Measurements from ENCODE around the gene FBRSL1. TPM values are rescaled to one million over a fixed set of nuclear protein-coding genes. Genes with fewer than 3 reads are reported as not detected.

The FBRSL1 gene
- total RNA-seq, 1 experiment from 2014 or later: 45.3 TPM

- DNase-seq (no peak), ATAC-seq (no peak)
- no peak for TF ChIP-seq EZH2phosphoT487 (IDR thresholded peaks at IDR 0.05; ENCODE audit: borderline replicate concordance, low read length)
- TF ChIP-seq CTCF (conservative IDR thresholded peaks at IDR 0.05; ENCODE audit: low read depth, low read length): 0 out of 2 replicates have a peak, but pooled peaks have one; percentile 28
- Histone ChIP-seq H3F3A (ENCODE audit: low read length, unreplicated experiment) (no peaks in the 10 kb centered on the region), H3K27ac (ENCODE audit: low read length) (no peak overlapping the region), H2AFZ (ENCODE audit: low read length) (no peak overlapping the region), H3K9me2 (replicated peaks; ENCODE audit: low read length) (no peaks in the 10 kb centered on the region), H3K9me3 (ENCODE audit: low read length) (no peaks in the 10 kb centered on the region), H3K4me2 (ENCODE audit: low read length) (no peak overlapping the region), H3K27me3 (ENCODE audit: low read length) (no peaks in the 10 kb centered on the region), H3K9ac (ENCODE audit: low read length) (no peak overlapping the region), H3K79me2 (ENCODE audit: low read length) (peaks cover 51% of the 10 kb centered on the region), H3K36me3 (ENCODE audit: low read depth, low read length) (peaks cover 4% of the 10 kb centered on the region; the same call in 1 of the 2 replicates), H3K4me1 (ENCODE audit: insufficient read depth, low read length) (peaks cover 18% of the 10 kb centered on the region), H4K20me1 (ENCODE audit: low read length) (peaks cover 49% of the 10 kb centered on the region), H3K4me3 (ENCODE audit: low read length) (no peak overlapping the region)
- ChIA-PET POLR2A (ENCODE audit: unreplicated experiment) (no interaction called here), CTCF (no interaction called here)
- BruUV-seq (replicated peaks): no TSS peak
- intact Hi-C loops (cut with micrococcal nuclease): no loop called here
Measured at GRCh38 chr12:132507656-132508490, 17.9 kb downstream of the FBRSL1 start.

GRCh38 chr12:132508491-132508740 lies 18.5 kb downstream of the FBRSL1 start:
- Histone ChIP-seq H3K36me3 (ENCODE audit: low read depth, low read length) (peaks cover 4% of the 10 kb centered on the region; the same call in 1 of the 2 replicates), H3K79me2 (ENCODE audit: low read length) (peaks cover 46% of the 10 kb centered on the region), H3K27me3 (ENCODE audit: low read length) (no peaks in the 10 kb centered on the region), H3K9me2 (replicated peaks; ENCODE audit: low read length) (no peaks in the 10 kb centered on the region), H2AFZ (ENCODE audit: low read length) (no peak overlapping the region), H3K27ac (ENCODE audit: low read length) (no peak overlapping the region), H3F3A (ENCODE audit: low read length, unreplicated experiment) (no peaks in the 10 kb centered on the region), H3K4me1 (ENCODE audit: insufficient read depth, low read length) (peaks cover 13% of the 10 kb centered on the region), H3K9ac (ENCODE audit: low read length) (no peak overlapping the region), H4K20me1 (ENCODE audit: low read length) (peaks cover 43% of the 10 kb centered on the region), H3K4me3 (ENCODE audit: low read length) (no peak overlapping the region), H3K9me3 (ENCODE audit: low read length) (no peaks in the 10 kb centered on the region), H3K4me2 (ENCODE audit: low read length) (no peak overlapping the region)
- ChIA-PET CTCF (no interaction called here), POLR2A (ENCODE audit: unreplicated experiment) (no interaction called here)
- BruUV-seq (replicated peaks): no TSS peak
- no peak for TF ChIP-seq CTCF (conservative IDR thresholded peaks at IDR 0.05; ENCODE audit: low read depth, low read length)
- TF ChIP-seq EZH2 (IDR thresholded peaks at IDR 0.05; ENCODE audit: low read length, unreplicated experiment): no peak
- no peak for TF ChIP-seq EZH2phosphoT487 (IDR thresholded peaks at IDR 0.05; ENCODE audit: borderline replicate concordance, low read length)
- ATAC-seq (no peak), DNase-seq (no peak)
- intact Hi-C loops (cut with micrococcal nuclease): no loop called here

Data from PC-3 (cell line).